CD14-positive monocyte (primary cell): ENCODE measurements around the gene KBTBD6. TPM values are rescaled to one million over a fixed set of nuclear protein-coding genes. Genes with fewer than 3 reads are reported as not detected.
A peak's percentile ranks its signal among the peaks of the same experiment; 100 is the strongest.

Source experiments
- DNase-seq, 3 donors: peaks; one replicate each; pipeline ENCODE4 v3.0.0-alpha.2; 2011 to 2022
- H2AFZ ChIP-seq: 2 replicates; pipeline ENCODE4 v1.6.0; 2012; ENCODE audit warnings: mild to moderate bottlenecking, low read depth, low read length, inconsistent platforms; ENCODE audit not compliant: insufficient read depth, poor library complexity, severe bottlenecking
- H3K27ac ChIP-seq, 2 donors: 1 replicate in 1 of 2; 2 replicates in 1 of 2; pipeline ENCODE4 v1.5.1; 2012 to 2013; ENCODE audit warnings: low read length in 2 of 2, control low read depth in 1 of 2, inconsistent platforms in 1 of 2, low read depth in 1 of 2, mild to moderate bottlenecking in 1 of 2
- H3K27me3 ChIP-seq, 2 donors: one replicate each; pipeline versions ENCODE4 v1.6.0 to v1.6.1; 2011 to 2013; ENCODE audit warnings: low read length in 2 of 2; ENCODE audit not compliant: control insufficient read depth in 2 of 2, insufficient read depth in 2 of 2
- H3K36me3 ChIP-seq, 2 donors: replicated peaks in 1 of 2; 1 replicate in 1 of 2; 2 replicates in 1 of 2; pipeline versions ENCODE4 v1.5.1 to v1.6.1; 2012 to 2013; ENCODE audit warnings: low read length in 2 of 2, control low read depth in 1 of 2, inconsistent platforms in 1 of 2, mild to moderate bottlenecking in 1 of 2; ENCODE audit not compliant: insufficient read depth in 2 of 2, control insufficient read depth in 1 of 2
- H3K4me1 ChIP-seq, 2 donors: 1 replicate in 1 of 2; 2 replicates in 1 of 2; pipeline versions ENCODE4 v1.5.1 to v1.6.1; 2012 to 2013; ENCODE audit warnings: low read length in 2 of 2, control low read depth in 1 of 2, inconsistent platforms in 1 of 2, mild to moderate bottlenecking in 1 of 2, moderate library complexity in 1 of 2; ENCODE audit not compliant: insufficient read depth in 2 of 2, control insufficient read depth in 1 of 2
- H3K4me2 ChIP-seq: replicated peaks from 2 replicates; pipeline ENCODE3; 2012; ENCODE audit warnings: low read length, moderate library complexity, mild to moderate bottlenecking; ENCODE audit not compliant: poor library complexity, severe bottlenecking; ENCODE audit errors: extremely low read depth
- H3K4me3 ChIP-seq, 3 experiments: fragments of 200-600 bp in 1 of 3; sonication (generic) in 1 of 3; replicated peaks in 1 of 3; 1 replicate in 2 of 3; 2 replicates in 1 of 3; pipeline ENCODE4 v1.5.1; 2011 to 2013; ENCODE audit warnings: low read length in 3 of 3, mild to moderate bottlenecking in 3 of 3, control low read depth in 2 of 3, low read depth in 2 of 3, inconsistent platforms in 1 of 3, moderate library complexity in 1 of 3
- H3K79me2 ChIP-seq: 2 replicates; pipeline ENCODE4 v1.6.0; 2012; ENCODE audit warnings: mild to moderate bottlenecking, control low read depth, inconsistent platforms, low read length, moderate library complexity; ENCODE audit not compliant: insufficient read depth
- H3K9ac ChIP-seq: 2 replicates; pipeline ENCODE4 v1.6.0; 2017; ENCODE audit warnings: low read length, mild to moderate bottlenecking; ENCODE audit not compliant: insufficient read depth, poor library complexity, severe bottlenecking
- H3K9me3 ChIP-seq, 2 donors: replicated peaks in 1 of 2; 1 replicate in 1 of 2; 2 replicates in 1 of 2; pipeline versions ENCODE4 v1.5.1 to v1.6.1; 2012 to 2013; ENCODE audit warnings: low read length in 2 of 2, control low read depth in 1 of 2; ENCODE audit not compliant: control insufficient read depth in 1 of 2, insufficient read depth in 1 of 2
- H4K20me1 ChIP-seq: 2 replicates; pipeline ENCODE4 v1.6.0; 2012; ENCODE audit warnings: mild to moderate bottlenecking, low read length, control low read depth, moderate library complexity; ENCODE audit not compliant: insufficient read depth
- H3K27ac Mint-ChIP-seq, 7 donors: one replicate each; pipeline ENCODE4 v1.8.0; 2020; ENCODE audit warnings: mild to moderate bottlenecking in 7 of 7, mixed read lengths in 7 of 7, moderate library complexity in 6 of 7, inconsistent platforms in 2 of 7
- H3K27me3 Mint-ChIP-seq, 3 donors: one replicate each; pipeline ENCODE4 v1.8.0; 2021 to 2022; ENCODE audit warnings: low read depth in 3 of 3, mild to moderate bottlenecking in 3 of 3, mixed read lengths in 3 of 3, moderate library complexity in 3 of 3, inconsistent platforms in 1 of 3
- H3K36me3 Mint-ChIP-seq, 2 donors: one replicate each; pipeline ENCODE4 v1.8.0; 2020; ENCODE audit warnings: mixed read lengths in 2 of 2, inconsistent platforms in 1 of 2, mild to moderate bottlenecking in 1 of 2
- H3K4me1 Mint-ChIP-seq: one replicate; pipeline ENCODE4 v1.8.0; 2020; ENCODE audit warnings: mild to moderate bottlenecking, mixed read lengths
- H3K4me3 Mint-ChIP-seq, 2 donors: one replicate each; pipeline ENCODE4 v1.8.0; 2020; ENCODE audit warnings: mild to moderate bottlenecking in 2 of 2, mixed read lengths in 2 of 2, moderate library complexity in 1 of 2
- H3K9me3 Mint-ChIP-seq, 7 donors: one replicate each; pipeline ENCODE4 v1.8.0; 2020 to 2022; ENCODE audit warnings: mixed read lengths in 7 of 7, mild to moderate bottlenecking in 6 of 7, moderate library complexity in 6 of 7, inconsistent platforms in 2 of 7
- CTCF ChIP-seq: fragments of 200-600 bp; IDR thresholded peaks from one replicate; pipeline ENCODE4 v1.8.0; 2022; ENCODE audit warnings: antibody characterized with exemption, mild to moderate bottlenecking
- WGBS: methylation state at CpG from one replicate; pipeline ENCODE4 v1.1.5; 2013; ENCODE audit warnings: missing lambda C conversion rate; ENCODE audit not compliant: insufficient coverage; 5-methylcytosine and 5-hydroxymethylcytosine counted together
- intact Hi-C, 2 donors: fragments of 100-400 bp; cut with micrococcal nuclease; formaldehyde crosslinking; loops; one replicate each; pipeline versions ENCODE4 v1.15.0 to v1.15.1; 2023
- polyA plus RNA-seq, 3 donors: library from polyadenylated mRNA; depleted of rRNA in 1 of 3; unstranded in 2 of 3; stranded (reverse) in 1 of 3; fragments of 300-500 nt in 2 of 3; fragments of >200 nt in 1 of 3; fragmentation: Illumina TruSeq in 2 of 3; gene quantifications; 1 replicate in 2 of 3; 2 replicates in 1 of 3; pipeline ENCODE4 v1.2.3, GENCODE V29; 2012 to 2021
- small RNA-seq: library from RNA; depleted of rRNA; stranded (forward); fragments of <200 nt; gene quantifications from one replicate; pipeline ENCODE3, GENCODE V24; 2012; ENCODE audit warnings: low read depth; ENCODE audit not compliant: insufficient read length

The KBTBD6 gene
- polyA plus RNA-seq, 3 donors = 0.37 to 1.2 (median 0.54) TPM

GRCh38 chr13:41085961-41086585 is 46.5 kb downstream of the KBTBD6 start:
- Histone ChIP-seq H3K4me2 (no peak overlapping the region), H2AFZ (no peak overlapping the region), H3K9ac (no peak overlapping the region), H3K4me1 (no peaks in the 10 kb centered on the region), H3K4me3 (no peak overlapping the region), H3K9me3 (no peaks in the 10 kb centered on the region), H3K27ac (no peak overlapping the region), H4K20me1 (no peaks in the 10 kb centered on the region), H3K79me2 (no peaks in the 10 kb centered on the region), H3K36me3 (peaks cover 33 to 37% of the 10 kb centered on the region in 2 donors), H3K27me3 (no peaks in the 10 kb centered on the region)
- H3K36me3 Mint-ChIP-seq = peaks cover 23 to 26% of the 10 kb centered on the region in 2 donors
- no peaks in the 10 kb centered on the region for H3K9me3 Mint-ChIP-seq
- H3K4me1 Mint-ChIP-seq = no peaks in the 10 kb centered on the region
- WGBS = 92% methylated on average over 1 of the region's 2 CpGs
- no peak for TF ChIP-seq CTCF
- DNase-seq = no peak
- H3K4me3 Mint-ChIP-seq = no peak overlapping the region
- H3K27ac Mint-ChIP-seq = peak overlapping the region in 1 of 7 donors; percentile 30
- intact Hi-C loops = no loop called here
- H3K27me3 Mint-ChIP-seq = no peaks in the 10 kb centered on the region

DNA sequence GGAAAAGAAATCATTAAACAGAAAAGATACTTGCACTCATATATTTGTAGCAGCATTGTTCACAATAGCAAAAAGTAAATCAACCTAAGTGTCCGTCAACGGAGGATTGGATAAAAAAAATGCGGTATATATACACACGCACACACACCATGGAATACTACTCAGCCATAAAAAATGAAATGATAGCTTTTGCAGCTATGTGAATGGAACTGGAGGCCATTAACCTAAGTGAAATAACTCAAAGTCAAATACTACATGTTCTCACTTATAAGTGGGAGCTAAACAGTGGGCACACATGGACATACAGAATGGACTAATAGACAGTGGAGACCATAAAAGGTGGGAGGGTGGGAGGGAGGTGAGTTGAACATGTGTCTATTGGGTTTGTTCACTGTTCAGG is 52.9 kb downstream of the KBTBD6 start:
- DNase-seq = no peak
- Histone ChIP-seq H4K20me1 (no peaks in the 10 kb centered on the region), H3K27ac (no peak overlapping the region), H3K36me3 (peaks cover 72 to 90% of the 10 kb centered on the region in 2 donors), H3K4me1 (no peaks in the 10 kb centered on the region), H3K4me3 (no peak overlapping the region), H3K79me2 (no peaks in the 10 kb centered on the region), H3K27me3 (no peaks in the 10 kb centered on the region), H2AFZ (no peak overlapping the region), H3K4me2 (no peak overlapping the region), H3K9me3 (no peaks in the 10 kb centered on the region), H3K9ac (no peak overlapping the region)
- H3K27me3 Mint-ChIP-seq = no peaks in the 10 kb centered on the region
- H3K4me1 Mint-ChIP-seq = no peaks in the 10 kb centered on the region
- no peak overlapping the region for H3K4me3 Mint-ChIP-seq
- intact Hi-C loops = loop anchor here (10.0 kb wide), 2 partner anchors 145 to 1035 kb away; no protein-coding TSS in a partner anchor
- no CpG with 5 or more reads among the region's 4 CpGs for WGBS
- H3K9me3 Mint-ChIP-seq = peaks cover 0 to 3% (median 0%) of the 10 kb centered on the region in 7 donors
- TF ChIP-seq CTCF = no peak
- H3K27ac Mint-ChIP-seq = peak overlapping the region in 1 of 7 donors; percentile 50
- peaks cover 69 to 71% of the 10 kb centered on the region in 2 donors for H3K36me3 Mint-ChIP-seq

Small RNA genes within 50 kb of the gene (small RNA-seq; reads per million reads assigned to genes)
- not detected for gene MIR3168
- gene RN7SL597P = not detected

Other genes with a start within 250 kb of the KBTBD6 start
- gene ELF1, start 113.5 kb downstream of the KBTBD6 start, polyA plus RNA-seq = 10 to 100 TPM; 63.1 to 83.3 (median 83.3) TPM
- 1 to 10 TPM; 2.8 to 3.8 (median 3.7) TPM for gene WBP4, start 71.3 kb downstream of the KBTBD6 start, polyA plus RNA-seq
- 1 to 10 TPM in 2 of 3 donors, under 1 TPM in 1; 0.43 to 7.7 (median 5.5) TPM for gene KBTBD7, start 61.8 kb upstream of the KBTBD6 start, polyA plus RNA-seq
- 10 to 100 TPM in 1 of 3 donors, 1 to 10 TPM in 2; 4.0 to 17.2 (median 6.0) TPM for gene MTRF1, start 130.8 kb upstream of the KBTBD6 start, polyA plus RNA-seq
- gene NAA16, start 178.5 kb upstream of the KBTBD6 start, polyA plus RNA-seq = 10 to 100 TPM in 1 of 3 donors, 1 to 10 TPM in 2; 3.8 to 20.6 (median 5.9) TPM